Muscle of leg (tissue), 11 donors: ENCODE measurements around the gene ZNF79. TPM values are rescaled to one million over a fixed set of nuclear protein-coding genes. Genes with fewer than 3 reads are reported as not detected.

ENCODE experiments used
- DNase-seq: peaks from one replicate; pipeline ENCODE4 v3.0.0; 2013
- H3K27ac ChIP-seq: one replicate; pipeline ENCODE4 v1.5.1; 2013; ENCODE audit warnings: mild to moderate bottlenecking, low read length, control low read depth
- H3K27me3 ChIP-seq: one replicate; pipeline ENCODE4 v1.6.1; 2013; ENCODE audit warnings: low read length; ENCODE audit not compliant: control insufficient read depth, insufficient read depth
- H3K36me3 ChIP-seq: one replicate; pipeline ENCODE4 v1.6.1; 2013; ENCODE audit warnings: low read length; ENCODE audit not compliant: control insufficient read depth, insufficient read depth
- H3K4me1 ChIP-seq: one replicate; pipeline ENCODE4 v1.6.1; 2013; ENCODE audit warnings: low read length; ENCODE audit not compliant: control insufficient read depth, insufficient read depth
- H3K4me3 ChIP-seq: one replicate; pipeline ENCODE4 v1.5.1; 2013; ENCODE audit warnings: low read length, control low read depth
- H3K9me3 ChIP-seq: replicated peaks from 2 replicates; pipeline ENCODE4 v1.6.1; 2013; ENCODE audit warnings: low read depth, low read length; ENCODE audit not compliant: control insufficient read depth
- WGBS: methylation state at CpG from one replicate; pipeline ENCODE4 v1.1.5; 2013; ENCODE audit warnings: missing lambda C conversion rate; ENCODE audit not compliant: insufficient coverage; 5-methylcytosine and 5-hydroxymethylcytosine counted together
- polyA plus RNA-seq, 8 donors: library from polyadenylated mRNA; unstranded; fragments of 120-200 nt; gene quantifications; one replicate each; pipeline versions ENCODE4 v1.2.1 to v1.2.3, GENCODE V29; 2013; ENCODE audit warnings: inconsistent platforms in 1 of 8, low replicate concordance in 1 of 8; ENCODE audit not compliant: insufficient read length in 8 of 8, insufficient read depth in 1 of 8
- total RNA-seq: library from RNA; stranded (reverse); fragments of 120-200 nt; gene quantifications from one replicate; pipeline ENCODE4 v1.2.4, GENCODE V29; 2013

Gene ZNF79
- total and polyA plus RNA-seq, 9 donors: 3.4 to 7.8 (median 4.7) TPM

DNA sequence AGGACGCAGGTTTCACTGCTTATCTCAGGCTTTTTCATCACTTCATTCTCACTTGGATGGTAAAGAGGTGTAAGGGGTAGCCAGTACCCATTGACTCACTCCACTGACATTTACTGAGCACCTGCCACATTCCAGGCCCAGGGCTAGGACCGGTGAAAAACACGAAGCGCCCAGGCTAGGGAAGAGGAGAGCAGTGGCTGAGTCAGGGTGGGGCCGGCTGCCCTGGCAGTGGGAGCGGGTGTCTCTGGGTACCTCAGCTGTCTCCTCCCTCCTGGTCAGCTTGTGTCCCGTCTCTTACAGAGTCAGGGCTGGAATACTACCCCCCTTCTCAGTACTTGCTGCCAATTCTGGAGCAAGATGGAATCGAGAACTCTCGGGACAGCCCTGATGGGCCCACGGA, 49.3 kb downstream of the ZNF79 start:
- DNase-seq: no peak
- H3K4me3 ChIP-seq: no peak overlapping the region
- 86% methylated on average over 4 of the region's 10 CpGs for whole genome bisulfite sequencing
- H3K9me3 ChIP-seq: no peaks in the 10 kb centered on the region
- H3K4me1 ChIP-seq: no peaks in the 10 kb centered on the region
- peaks cover 25% of the 10 kb centered on the region for H3K36me3 ChIP-seq
- H3K27me3 ChIP-seq: no peaks in the 10 kb centered on the region
- no peak overlapping the region for H3K27ac ChIP-seq

DNA sequence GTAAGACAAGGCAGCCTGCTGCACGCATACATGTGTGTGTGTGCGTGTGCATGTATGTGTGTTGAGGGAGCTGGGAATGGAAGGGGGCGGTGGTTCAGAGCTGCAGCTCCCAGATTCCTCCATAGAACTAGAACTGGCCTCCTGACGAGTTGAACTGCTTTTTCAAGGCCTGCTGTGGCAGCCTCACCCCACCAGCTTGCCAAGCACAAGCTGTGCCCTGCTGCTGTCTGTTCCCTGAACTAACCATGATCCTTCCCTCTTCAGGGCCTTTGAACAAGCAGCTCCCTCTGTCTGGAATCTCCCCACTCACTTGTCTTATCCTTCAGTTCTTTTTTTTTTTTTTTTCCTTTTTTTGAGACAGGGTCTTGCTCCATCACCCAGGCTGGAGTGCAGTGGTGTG, 49.8 kb downstream of the ZNF79 start:
- WGBS: 86% methylated on average over 3 of the region's 4 CpGs
- no peaks in the 10 kb centered on the region for H3K27me3 ChIP-seq
- H3K36me3 ChIP-seq: peaks cover 26% of the 10 kb centered on the region
- no peak for DNase-seq
- H3K27ac ChIP-seq: no peak overlapping the region
- H3K4me3 ChIP-seq: no peak overlapping the region
- H3K9me3 ChIP-seq: no peaks in the 10 kb centered on the region
- H3K4me1 ChIP-seq: no peaks in the 10 kb centered on the region

DNA sequence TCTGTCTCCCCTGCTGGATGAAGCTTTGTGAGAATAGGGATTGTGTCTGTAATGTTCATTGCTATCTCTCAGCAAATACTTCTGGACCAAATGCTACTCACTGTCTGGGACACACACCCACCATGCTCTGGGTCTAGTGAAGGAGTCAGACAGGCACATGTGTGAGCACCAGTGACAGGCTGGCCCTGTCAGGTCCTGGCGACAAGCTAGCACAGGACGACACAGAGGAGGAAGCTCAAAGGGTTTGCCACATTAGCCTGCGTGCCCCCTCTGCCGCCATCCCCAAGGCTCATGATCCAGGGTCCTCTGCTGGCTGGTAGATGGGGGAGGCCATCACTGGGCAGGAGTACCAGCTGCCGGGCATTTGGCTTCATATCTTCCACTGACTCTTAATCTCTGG, 50.4 kb downstream of the ZNF79 start:
- Histone ChIP-seq H3K36me3 (peaks cover 33% of the 10 kb centered on the region), H3K4me3 (no peak overlapping the region), H3K27ac (no peak overlapping the region), H3K27me3 (no peaks in the 10 kb centered on the region), H3K9me3 (no peaks in the 10 kb centered on the region), H3K4me1 (no peaks in the 10 kb centered on the region)
- whole genome bisulfite sequencing: 94% methylated on average over 3 of the region's 5 CpGs
- no peak for DNase-seq

DNA sequence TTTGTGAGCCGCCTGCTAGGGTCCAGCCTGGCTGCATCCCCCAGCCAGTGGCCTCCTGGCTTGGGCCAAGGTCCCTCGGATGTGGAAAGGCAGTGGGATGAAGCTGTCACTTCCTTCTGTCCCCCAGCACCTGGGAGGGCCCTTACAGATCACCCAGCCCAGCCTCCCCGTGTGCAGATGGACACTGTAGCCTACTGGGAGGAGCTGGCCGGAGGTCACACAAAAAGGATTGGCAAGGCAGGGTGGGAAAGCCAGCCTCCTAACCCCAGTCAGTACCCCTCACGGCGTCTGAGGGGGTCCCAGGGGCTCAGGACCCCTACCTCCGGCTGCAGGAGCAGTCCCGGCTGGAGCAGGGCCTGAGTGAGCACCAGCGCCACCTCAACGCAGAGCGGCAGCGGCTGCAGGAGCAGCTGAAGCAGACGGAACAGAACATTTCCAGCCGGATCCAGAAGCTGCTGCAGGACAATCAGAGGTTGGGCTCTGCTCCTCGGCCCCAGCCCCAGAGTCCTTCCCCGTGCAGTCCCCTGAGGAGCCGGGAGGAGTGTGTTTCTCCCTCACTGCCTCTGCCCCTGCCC, 55.4 kb downstream of the ZNF79 start:
- 83% methylated on average over 14 of the region's 17 CpGs for WGBS
- Histone ChIP-seq H3K4me1 (no peaks in the 10 kb centered on the region), H3K27ac (no peak overlapping the region), H3K4me3 (no peak overlapping the region), H3K36me3 (peaks cover 49% of the 10 kb centered on the region), H3K27me3 (no peaks in the 10 kb centered on the region), H3K9me3 (no peaks in the 10 kb centered on the region)
- no peak for DNase-seq

DNA sequence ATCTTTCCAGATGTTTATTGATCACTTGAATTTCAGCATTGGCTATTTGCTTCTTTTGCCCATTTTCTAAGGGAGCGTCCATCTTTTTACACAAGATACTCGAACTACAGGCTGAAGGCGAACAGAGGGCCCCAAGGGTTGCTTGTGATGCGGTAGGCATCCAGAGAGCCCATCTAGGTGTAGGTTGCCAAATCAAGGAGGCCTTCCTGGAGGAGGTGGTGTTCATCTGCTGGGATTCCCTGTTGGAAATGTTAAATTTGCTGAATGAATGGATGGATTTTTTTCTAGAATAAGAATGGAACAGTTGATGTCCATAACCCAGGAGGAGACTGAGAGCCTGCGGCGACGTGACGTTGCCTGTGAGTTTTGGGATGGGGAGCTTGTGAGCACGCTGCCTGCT, 58.5 kb downstream of the ZNF79 start:
- peaks cover 65% of the 10 kb centered on the region for H3K36me3 ChIP-seq
- H3K9me3 ChIP-seq: no peaks in the 10 kb centered on the region
- DNase-seq: no peak
- no peaks in the 10 kb centered on the region for H3K27me3 ChIP-seq
- WGBS: 96% methylated on average over 8 of the region's 9 CpGs
- no peak overlapping the region for H3K27ac ChIP-seq
- no peaks in the 10 kb centered on the region for H3K4me1 ChIP-seq
- H3K4me3 ChIP-seq: no peak overlapping the region

DNA sequence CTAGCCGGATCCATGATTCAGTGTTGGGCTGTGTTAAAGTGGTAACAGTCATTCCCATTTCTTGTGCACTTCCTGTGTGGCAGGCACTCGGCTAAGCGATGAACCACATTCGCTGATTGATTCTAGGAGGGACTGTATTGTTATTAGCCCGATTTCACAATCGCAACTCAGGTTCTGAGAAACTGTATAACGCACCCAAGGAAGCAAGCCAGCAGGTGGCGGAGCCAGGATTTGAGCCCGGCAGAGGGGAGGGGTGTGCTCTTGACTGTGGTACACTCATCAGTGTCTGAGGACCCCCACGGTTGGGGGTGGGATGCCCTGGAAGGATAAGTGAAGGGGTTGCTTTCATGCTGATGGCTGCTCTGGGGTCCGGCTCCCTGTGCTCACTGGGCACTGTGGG, 61.8 kb downstream of the ZNF79 start:
- WGBS: 73% methylated on average over 11 of the region's 11 CpGs
- H3K27ac ChIP-seq: no peak overlapping the region
- peaks cover 55% of the 10 kb centered on the region for H3K36me3 ChIP-seq
- no peaks in the 10 kb centered on the region for H3K9me3 ChIP-seq
- peaks cover 7% of the 10 kb centered on the region for H3K4me1 ChIP-seq
- H3K27me3 ChIP-seq: no peaks in the 10 kb centered on the region
- no peak overlapping the region for H3K4me3 ChIP-seq
- no peak for DNase-seq

DNA sequence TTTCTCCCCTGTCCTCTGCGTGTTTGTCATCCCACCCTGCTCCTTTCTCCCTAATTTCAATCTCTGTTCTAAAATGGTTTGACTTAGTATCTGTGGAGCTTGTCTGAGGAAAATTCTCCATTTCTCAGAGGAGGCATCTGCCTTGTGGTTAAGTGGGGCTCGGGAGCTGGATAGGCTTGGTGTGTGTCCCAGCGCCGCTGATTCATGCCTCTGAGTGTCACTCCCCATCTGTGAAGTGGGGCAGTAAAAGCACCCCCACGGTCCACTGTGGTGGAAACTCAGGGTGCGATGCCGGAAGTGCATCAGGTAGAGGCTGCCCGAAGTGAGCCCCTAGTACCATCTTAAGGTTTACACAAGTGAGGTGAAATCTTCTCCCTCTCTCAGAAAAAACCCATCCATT, 64.8 kb downstream of the ZNF79 start:
- no peak overlapping the region for H3K4me3 ChIP-seq
- peaks cover 29% of the 10 kb centered on the region for H3K4me1 ChIP-seq
- H3K9me3 ChIP-seq: no peaks in the 10 kb centered on the region
- H3K27me3 ChIP-seq: no peaks in the 10 kb centered on the region
- H3K27ac ChIP-seq: no peak overlapping the region
- H3K36me3 ChIP-seq: peaks cover 68% of the 10 kb centered on the region
- WGBS: no CpG with 5 or more reads among the region's 8 CpGs
- DNase-seq: no peak

DNA sequence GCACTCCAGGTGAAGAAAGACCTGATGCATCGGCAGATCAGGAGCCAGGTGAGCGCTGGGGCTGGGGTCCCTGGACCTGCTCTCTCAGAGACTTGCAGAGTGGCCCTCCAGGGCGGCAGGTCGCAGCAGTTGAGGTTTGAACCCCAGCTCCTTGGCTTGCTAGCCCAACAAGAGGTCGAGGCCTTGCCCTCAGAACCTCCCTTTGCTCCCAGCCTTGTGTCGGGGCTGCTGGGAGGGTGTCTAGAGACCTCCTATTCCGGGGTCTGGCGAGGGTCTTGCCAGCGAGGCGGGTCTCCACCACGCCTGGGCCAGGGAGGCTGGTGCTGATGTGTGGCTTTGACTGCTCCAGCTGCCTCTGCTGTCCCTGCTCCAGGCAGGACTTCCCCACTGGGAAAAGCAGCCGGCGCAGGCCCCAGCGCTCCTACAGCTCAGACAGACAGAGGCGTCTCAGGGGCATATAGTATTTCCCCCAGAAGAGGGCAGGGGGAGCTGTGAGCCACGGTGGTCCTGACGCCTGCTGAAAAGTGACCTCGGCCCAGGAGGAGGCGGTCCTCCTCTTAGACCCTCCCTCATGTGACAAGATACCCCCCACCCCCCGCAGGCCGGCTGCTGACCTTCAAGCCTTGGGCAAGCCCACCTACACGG, 65.4 kb downstream of the ZNF79 start:
- Histone ChIP-seq H3K4me1 (peaks cover 32% of the 10 kb centered on the region), H3K9me3 (no peaks in the 10 kb centered on the region), H3K27ac (no peak overlapping the region), H3K4me3 (no peak overlapping the region), H3K36me3 (peaks cover 71% of the 10 kb centered on the region), H3K27me3 (no peaks in the 10 kb centered on the region)
- 65% methylated on average over 13 of the region's 22 CpGs for WGBS
- no peak for DNase-seq

DNA sequence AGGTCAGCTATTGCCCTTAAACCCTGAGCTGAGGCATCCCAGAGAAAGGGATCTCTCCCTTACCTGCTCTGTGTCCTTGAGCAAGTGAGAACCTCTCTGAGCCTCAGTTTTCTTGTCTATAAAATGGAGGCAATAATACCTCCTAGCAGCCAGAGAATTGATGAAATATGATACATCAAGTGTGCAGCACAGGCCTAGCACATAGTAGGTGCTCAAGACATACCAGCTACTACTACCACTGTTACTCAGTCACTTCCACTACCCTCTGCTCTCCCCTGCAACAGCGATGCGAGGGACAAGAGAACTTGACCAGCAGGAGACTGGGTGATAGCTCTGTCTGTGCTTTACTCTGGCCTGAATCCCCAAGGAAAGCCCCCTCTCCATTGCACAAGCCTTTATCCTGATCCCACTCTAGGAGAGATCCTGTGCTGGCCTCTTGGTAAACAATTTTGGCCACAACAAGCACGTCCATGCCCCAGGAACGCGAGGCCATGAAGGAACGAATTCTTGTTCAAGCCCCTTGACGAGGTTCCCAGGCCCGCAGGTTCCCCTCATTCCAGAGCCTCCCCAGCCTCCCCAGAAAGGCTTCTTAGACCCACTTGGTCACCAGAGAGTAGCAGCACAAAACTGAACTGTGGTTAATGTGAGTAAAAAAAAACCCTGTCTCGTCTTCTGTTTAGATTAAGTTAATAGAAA, 66.5 kb downstream of the ZNF79 start:
- Histone ChIP-seq H3K36me3 (peaks cover 76% of the 10 kb centered on the region), H3K27me3 (no peaks in the 10 kb centered on the region), H3K27ac (no peak overlapping the region), H3K9me3 (no peaks in the 10 kb centered on the region), H3K4me3 (no peak overlapping the region), H3K4me1 (peaks cover 32% of the 10 kb centered on the region)
- 81% methylated on average over 6 of the region's 9 CpGs for WGBS
- no peak for DNase-seq

DNA sequence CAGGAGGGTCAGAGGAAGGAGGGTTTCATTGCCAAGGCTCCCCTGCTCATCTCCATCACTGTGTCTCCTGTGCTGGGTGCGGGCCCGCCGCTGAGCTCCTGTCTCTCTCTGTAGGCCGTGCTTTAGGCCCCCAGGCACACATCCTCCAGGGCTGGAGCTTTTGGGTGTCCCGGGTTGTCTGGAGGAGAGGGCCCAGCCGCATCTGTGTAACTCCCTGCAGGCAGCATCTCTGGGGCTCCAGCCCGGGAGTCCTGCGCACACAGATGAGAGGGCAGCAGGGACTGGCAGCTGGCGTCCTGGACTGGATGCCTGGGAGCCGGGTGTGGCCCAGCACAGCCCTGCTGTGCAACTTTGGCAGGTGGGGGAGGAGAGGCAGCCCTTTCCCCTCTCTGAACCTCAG, 67.3 kb downstream of the ZNF79 start:
- 51% methylated on average over 6 of the region's 10 CpGs for whole genome bisulfite sequencing
- no peak overlapping the region for H3K27ac ChIP-seq

More for the DNA sequence above, 67.3 kb downstream of the ZNF79 start:
- no peaks in the 10 kb centered on the region for H3K27me3 ChIP-seq
- H3K9me3 ChIP-seq: no peaks in the 10 kb centered on the region
- no peak for DNase-seq
- no peak overlapping the region for H3K4me3 ChIP-seq
- H3K4me1 ChIP-seq: peaks cover 32% of the 10 kb centered on the region
- peaks cover 76% of the 10 kb centered on the region for H3K36me3 ChIP-seq
